Skeletal muscle tissue (tissue), 4 donors: ENCODE measurements around the gene GLT6D1. TPM values are rescaled to one million over a fixed set of nuclear protein-coding genes. Genes with fewer than 3 reads are reported as not detected.

ENCODE experiments used
- H3K27ac ChIP-seq: one replicate; pipeline ENCODE4 v1.7.0; 2013; ENCODE audit warnings: mild to moderate bottlenecking, low read depth, low read length, inconsistent platforms
- H3K27me3 ChIP-seq, 3 donors: one replicate each; pipeline ENCODE4 v1.7.0; 2013; ENCODE audit warnings: low read length in 3 of 3; ENCODE audit not compliant: control insufficient read depth in 3 of 3, insufficient read depth in 3 of 3
- H3K36me3 ChIP-seq, 3 donors: one replicate each; pipeline ENCODE4 v1.7.0; 2013; ENCODE audit warnings: low read length in 3 of 3; ENCODE audit not compliant: control insufficient read depth in 3 of 3, insufficient read depth in 3 of 3
- H3K4me1 ChIP-seq, 3 donors: one replicate each; pipeline ENCODE4 v1.7.0; 2013; ENCODE audit warnings: low read length in 3 of 3, mild to moderate bottlenecking in 3 of 3; ENCODE audit not compliant: control insufficient read depth in 3 of 3, insufficient read depth in 3 of 3
- H3K4me3 ChIP-seq, 3 donors: one replicate each; pipeline ENCODE4 v1.7.0; 2013; ENCODE audit warnings: low read length in 3 of 3
- H3K9ac ChIP-seq, 3 donors: one replicate each; pipeline ENCODE4 v1.7.0; 2013; ENCODE audit warnings: low read length in 3 of 3, mild to moderate bottlenecking in 3 of 3, moderate library complexity in 2 of 3, low read depth in 1 of 3
- H3K9me3 ChIP-seq, 3 donors: one replicate each; pipeline ENCODE4 v1.7.0; 2013; ENCODE audit warnings: low read length in 3 of 3; ENCODE audit not compliant: control insufficient read depth in 3 of 3
- total RNA-seq: library from RNA; depleted of rRNA; stranded (reverse); fragments of >200 nt; gene quantifications from one replicate; pipeline ENCODE4 v1.2.3, GENCODE V29; 2014
- donor health status: Osteomylitis.

Gene GLT6D1
- total RNA-seq, 1 donor from 2014 or later = not detected

GRCh38 chr9:135657416-135657815, 18.1 kb upstream of the GLT6D1 start:
- Histone ChIP-seq H3K36me3 (no peaks in the 10 kb centered on the region), H3K9me3 (no peaks in the 10 kb centered on the region), H3K27ac (no peak overlapping the region), H3K9ac (no peak overlapping the region), H3K4me1 (no peaks in the 10 kb centered on the region), H3K27me3 (peaks cover 4 to 26% (median 15%) of the 10 kb centered on the region in 3 donors), H3K4me3 (no peak overlapping the region)

GRCh38 chr9:135655317-135655716, 16.0 kb upstream of the GLT6D1 start:
- H3K27me3 ChIP-seq = peaks cover 4 to 22% (median 11%) of the 10 kb centered on the region in 3 donors
- H3K9me3 ChIP-seq = peaks cover 0 to 3% (median 2%) of the 10 kb centered on the region in 3 donors
- H3K9ac ChIP-seq = no peak overlapping the region
- no peak overlapping the region for H3K4me3 ChIP-seq
- H3K27ac ChIP-seq = no peak overlapping the region
- H3K36me3 ChIP-seq = no peaks in the 10 kb centered on the region
- no peaks in the 10 kb centered on the region for H3K4me1 ChIP-seq

GRCh38 chr9:135650408-135650807, 11.1 kb upstream of the GLT6D1 start:
- Histone ChIP-seq H3K9ac (no peak overlapping the region), H3K27me3 (peaks cover 0 to 8% (median 4%) of the 10 kb centered on the region in 3 donors), H3K27ac (no peak overlapping the region), H3K36me3 (no peaks in the 10 kb centered on the region), H3K9me3 (peaks cover 4 to 12% (median 7%) of the 10 kb centered on the region in 3 donors), H3K4me3 (no peak overlapping the region), H3K4me1 (no peaks in the 10 kb centered on the region)

GRCh38 chr9:135649508-135649907, 10.2 kb upstream of the GLT6D1 start:
- Histone ChIP-seq H3K4me1 (no peaks in the 10 kb centered on the region), H3K27me3 (peaks cover 0 to 6% (median 0%) of the 10 kb centered on the region in 3 donors), H3K36me3 (no peaks in the 10 kb centered on the region), H3K9ac (no peak overlapping the region), H3K27ac (no peak overlapping the region), H3K4me3 (no peak overlapping the region), H3K9me3 (peaks cover 4 to 17% (median 16%) of the 10 kb centered on the region in 3 donors)

- no peak overlapping the region for H3K4me3 ChIP-seq
- H3K4me1 ChIP-seq = no peaks in the 10 kb centered on the region
- peaks cover 0 to 6% (median 0%) of the 10 kb centered on the region in 3 donors for H3K27me3 ChIP-seq
- H3K9me3 ChIP-seq = peaks cover 4 to 17% (median 17%) of the 10 kb centered on the region in 3 donors
- no peak overlapping the region for H3K9ac ChIP-seq
- no peak overlapping the region for H3K27ac ChIP-seq
- H3K36me3 ChIP-seq = no peaks in the 10 kb centered on the region
These were observed 9.4 kb upstream of the GLT6D1 start for GRCh38 chr9:135648494-135649410.

- Histone ChIP-seq H3K27ac (no peak overlapping the region), H3K27me3 (peaks cover 0 to 6% (median 0%) of the 10 kb centered on the region in 3 donors), H3K4me1 (no peaks in the 10 kb centered on the region), H3K9ac (no peak overlapping the region), H3K36me3 (no peaks in the 10 kb centered on the region), H3K4me3 (no peak overlapping the region), H3K9me3 (peaks cover 4 to 17% (median 17%) of the 10 kb centered on the region in 3 donors)
These were observed 8.5 kb upstream of the GLT6D1 start for GRCh38 chr9:135647884-135648283.

GRCh38 chr9:135644631-135645218, 5.4 kb upstream of the GLT6D1 start:
- no peak overlapping the region for H3K4me3 ChIP-seq
- no peak overlapping the region for H3K27ac ChIP-seq
- H3K27me3 ChIP-seq = no peaks in the 10 kb centered on the region
- no peak overlapping the region for H3K9ac ChIP-seq
- H3K36me3 ChIP-seq = no peaks in the 10 kb centered on the region
- no peaks in the 10 kb centered on the region for H3K4me1 ChIP-seq
- peaks cover 0 to 17% (median 14%) of the 10 kb centered on the region in 3 donors for H3K9me3 ChIP-seq

GRCh38 chr9:135641745-135642144, 2.4 kb upstream of the GLT6D1 start:
- Histone ChIP-seq H3K27me3 (peaks cover 5 to 9% (median 7%) of the 10 kb centered on the region in 3 donors), H3K4me1 (no peaks in the 10 kb centered on the region)

GRCh38 chr9:135641047-135641446, 1.7 kb upstream of the GLT6D1 start:
- no peaks in the 10 kb centered on the region for H3K4me1 ChIP-seq
- H3K9ac ChIP-seq = no peak overlapping the region
- no peak overlapping the region for H3K27ac ChIP-seq
- no peaks in the 10 kb centered on the region for H3K36me3 ChIP-seq
- H3K9me3 ChIP-seq = peaks cover 0 to 10% (median 7%) of the 10 kb centered on the region in 3 donors
- H3K27me3 ChIP-seq = peaks cover 5 to 16% (median 7%) of the 10 kb centered on the region in 3 donors
- no peak overlapping the region for H3K4me3 ChIP-seq

More at GRCh38 chr9:135641745-135642144, 2.4 kb upstream of the GLT6D1 start:
- H3K4me3 ChIP-seq = no peak overlapping the region
- H3K9me3 ChIP-seq = peaks cover 0 to 10% (median 7%) of the 10 kb centered on the region in 3 donors
- no peak overlapping the region for H3K27ac ChIP-seq
- no peaks in the 10 kb centered on the region for H3K36me3 ChIP-seq
- H3K9ac ChIP-seq = no peak overlapping the region
